PC-9 (cell line): ENCODE results near the gene BLM. TPM values are rescaled to one million over a fixed set of nuclear protein-coding genes. Genes with fewer than 3 reads are reported as not detected.
"Not testable (repeated sequence)": the region's sequence is repeated elsewhere in the genome, so short reads cannot be mapped to it uniquely, and the experiment has no call there.

Experiments used
- BruUV-seq: library from RNA; stranded (reverse); fragments of 400-500 nt; replicated peaks from 2 replicates; lab custom pipeline; 2021; lab: Mats Ljungman, UMichigan
- CTCF ChIA-PET: fragments of 300-600 bp; sonication (Branson Sonifier 250); formaldehyde crosslinking; loops from one replicate; lab custom pipeline; 2022; ENCODE audit warnings: antibody characterized with exemption; lab: Charles Lee
- POLR2A ChIA-PET: fragments of 300-600 bp; sonication (Branson Sonifier 250); formaldehyde crosslinking; loops from one replicate; lab custom pipeline; 2022; ENCODE audit warnings: antibody characterized with exemption; ENCODE audit not compliant: unreplicated experiment; lab: Charles Lee
- DNase-seq, 2 experiments: peaks; one replicate each; pipeline versions ENCODE4 v3.0.0 to v3.0.0-alpha.2; 2015 to 2022; ENCODE audit warnings: mixed read lengths in 1 of 2
- H2AFZ ChIP-seq: fragments of 200-600 bp; sonication (generic); 2 replicates; pipeline ENCODE4 v1.8.1; 2017; ENCODE audit warnings: antibody characterized with exemption
- H3F3A ChIP-seq: fragments of 200-600 bp; sonication (generic); 2 replicates; pipeline ENCODE4 v1.8.1; 2017; ENCODE audit warnings: antibody characterized with exemption, mild to moderate bottlenecking, low read depth; ENCODE audit not compliant: insufficient read depth
- H3K27ac ChIP-seq: fragments of 200-600 bp; sonication (generic); 2 replicates; pipeline ENCODE4 v1.6.1; 2016; ENCODE audit warnings: mixed run types
- H3K27me3 ChIP-seq: fragments of 200-600 bp; sonication (generic); 2 replicates; pipeline ENCODE4 v1.6.1; 2016; ENCODE audit warnings: low read depth, mixed run types; ENCODE audit not compliant: insufficient read depth
- H3K36me3 ChIP-seq: fragments of 200-600 bp; sonication (generic); 2 replicates; pipeline ENCODE4 v1.6.1; 2016; ENCODE audit warnings: low read depth, mixed run types
- H3K4me1 ChIP-seq: fragments of 200-600 bp; sonication (generic); replicated peaks from 2 replicates; pipeline ENCODE4 v1.6.1; 2016; ENCODE audit warnings: mixed run types; ENCODE audit not compliant: insufficient read depth
- H3K4me2 ChIP-seq: fragments of 200-600 bp; sonication (generic); 2 replicates; pipeline ENCODE4 v1.6.1; 2017; ENCODE audit warnings: mixed run types
- H3K4me3 ChIP-seq: fragments of 200-600 bp; sonication (generic); 2 replicates; pipeline ENCODE4 v1.6.1; 2016; ENCODE audit warnings: mixed run types
- H3K79me2 ChIP-seq: fragments of 200-600 bp; sonication (generic); 2 replicates; pipeline ENCODE4 v1.6.1; 2017; ENCODE audit warnings: low read depth, mixed run types
- H3K9me2 ChIP-seq: fragments of 200-600 bp; sonication (generic); 2 replicates; pipeline ENCODE4 v1.8.1; 2017; ENCODE audit warnings: mild to moderate bottlenecking; ENCODE audit not compliant: insufficient read depth
- H3K9me3 ChIP-seq: fragments of 200-600 bp; sonication (generic); 2 replicates; pipeline ENCODE4 v1.8.1; 2016; ENCODE audit warnings: low read depth; ENCODE audit not compliant: insufficient read depth
- H4K20me1 ChIP-seq: fragments of 200-600 bp; sonication (generic); 2 replicates; pipeline ENCODE4 v1.8.1; 2017; ENCODE audit not compliant: insufficient read depth
- EZH2 ChIP-seq: fragments of 200-600 bp; sonication (generic); IDR thresholded peaks from 2 replicates; pipeline ENCODE4 v1.8.0; 2017; ENCODE audit warnings: antibody characterized with exemption, low read depth
- intact Hi-C: fragments of 100-400 bp; cut with micrococcal nuclease; formaldehyde crosslinking; loops from one replicate; pipeline ENCODE4 v1.10.0; 2022; ENCODE audit not compliant: unreplicated experiment
- total RNA-seq: library from RNA; stranded (reverse); gene quantifications from 2 replicates; pipeline ENCODE4 v1.2.3, GENCODE V29; 2021
- TF ChIP-seq, protein P1 (sequence below): fragments of 200-600 bp; sonication (generic); conservative IDR thresholded peaks from 2 replicates; pipeline ENCODE4 v1.6.1; 2017; ENCODE audit warnings: mixed run types, antibody characterized with exemption, mild to moderate bottlenecking, moderate library complexity

BLM gene
- total RNA-seq, 1 experiment from 2014 or later, result 19.1 TPM

DNA sequence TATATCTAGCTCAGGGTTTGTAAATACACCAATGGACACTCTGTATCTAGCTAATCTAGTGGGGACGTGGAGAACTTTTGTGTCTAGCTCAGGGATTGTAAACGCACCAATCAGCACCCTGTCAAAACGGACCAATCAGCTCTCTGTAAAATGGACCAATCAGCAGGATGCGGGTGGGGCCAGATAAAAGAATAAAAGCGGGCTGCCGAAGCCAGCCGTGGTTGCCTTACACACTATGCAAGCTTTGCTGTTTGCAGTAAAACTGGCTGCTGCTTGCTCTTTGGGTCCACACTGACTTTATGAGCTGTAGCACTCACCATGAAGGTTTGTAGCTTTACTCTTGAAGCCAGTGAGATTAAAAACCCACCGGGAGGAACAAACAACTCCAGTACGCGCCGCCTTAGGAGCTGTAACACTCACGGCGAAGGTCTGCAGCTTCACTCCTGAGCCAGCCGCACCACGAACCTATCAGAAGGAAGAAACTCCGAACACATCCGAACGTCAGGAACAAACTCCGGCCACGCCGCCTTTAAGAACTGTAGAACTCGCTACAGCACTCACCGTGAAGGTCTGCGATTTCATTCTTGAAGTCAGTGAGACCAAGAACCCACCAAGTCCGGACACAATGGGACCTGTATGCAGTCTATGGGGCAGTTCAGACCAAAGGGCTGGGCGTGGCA, 109.2 kb downstream of the BLM start:
- H3K4me1 ChIP-seq, BruUV-seq, H3K27ac ChIP-seq, H3K36me3 ChIP-seq, CTCF ChIA-PET, H3K27me3 ChIP-seq, H3K9me3 ChIP-seq, H3K4me2 ChIP-seq, intact Hi-C loops, POLR2A ChIA-PET, H2AFZ ChIP-seq, DNase-seq, H3K4me3 ChIP-seq, H3K79me2 ChIP-seq, H3K9me2 ChIP-seq, H3F3A ChIP-seq, H4K20me1 ChIP-seq: not testable (repeated sequence)

DNA sequence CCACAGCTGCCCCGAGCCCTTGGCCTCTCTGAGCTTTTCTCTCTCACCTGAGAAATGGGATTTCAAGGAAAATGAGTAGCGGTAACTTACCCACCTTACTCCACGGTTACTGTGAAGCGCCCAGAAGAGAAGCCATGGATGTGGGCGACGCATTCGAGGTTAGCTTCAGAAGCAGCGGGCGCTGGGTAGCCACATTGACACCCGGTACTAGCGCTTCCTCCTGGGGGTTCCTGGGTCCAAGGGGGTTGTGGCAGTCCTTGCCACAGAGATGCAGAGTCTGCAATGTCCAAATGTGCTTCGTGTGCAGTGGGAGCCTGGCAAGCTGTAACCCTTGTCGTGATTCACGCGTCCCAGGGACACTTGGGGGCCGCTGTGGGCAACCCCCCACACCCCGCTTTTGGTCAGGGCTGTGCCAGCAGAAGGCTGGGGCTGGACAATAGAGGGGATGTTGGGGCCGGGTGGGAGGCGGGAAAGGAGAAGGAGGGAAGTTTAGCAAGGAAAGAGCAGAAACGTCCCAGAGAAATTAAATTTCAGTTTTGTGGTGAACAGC, 109.8 kb downstream of the BLM start:
- H4K20me1 ChIP-seq, result no peaks in the 10 kb centered on the region
- CTCF ChIA-PET, result no interaction called here
- POLR2A ChIA-PET, result no interaction called here
- H2AFZ ChIP-seq, result no peak overlapping the region
- no peak for TF ChIP-seq EZH2
- TF ChIP-seq, protein P1, sequence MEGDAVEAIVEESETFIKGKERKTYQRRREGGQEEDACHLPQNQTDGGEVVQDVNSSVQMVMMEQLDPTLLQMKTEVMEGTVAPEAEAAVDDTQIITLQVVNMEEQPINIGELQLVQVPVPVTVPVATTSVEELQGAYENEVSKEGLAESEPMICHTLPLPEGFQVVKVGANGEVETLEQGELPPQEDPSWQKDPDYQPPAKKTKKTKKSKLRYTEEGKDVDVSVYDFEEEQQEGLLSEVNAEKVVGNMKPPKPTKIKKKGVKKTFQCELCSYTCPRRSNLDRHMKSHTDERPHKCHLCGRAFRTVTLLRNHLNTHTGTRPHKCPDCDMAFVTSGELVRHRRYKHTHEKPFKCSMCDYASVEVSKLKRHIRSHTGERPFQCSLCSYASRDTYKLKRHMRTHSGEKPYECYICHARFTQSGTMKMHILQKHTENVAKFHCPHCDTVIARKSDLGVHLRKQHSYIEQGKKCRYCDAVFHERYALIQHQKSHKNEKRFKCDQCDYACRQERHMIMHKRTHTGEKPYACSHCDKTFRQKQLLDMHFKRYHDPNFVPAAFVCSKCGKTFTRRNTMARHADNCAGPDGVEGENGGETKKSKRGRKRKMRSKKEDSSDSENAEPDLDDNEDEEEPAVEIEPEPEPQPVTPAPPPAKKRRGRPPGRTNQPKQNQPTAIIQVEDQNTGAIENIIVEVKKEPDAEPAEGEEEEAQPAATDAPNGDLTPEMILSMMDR, result no peak
- no peak overlapping the region for H3K4me3 ChIP-seq
- no TSS peak for BruUV-seq
- H3F3A ChIP-seq, result no peaks in the 10 kb centered on the region
- H3K4me1 ChIP-seq, result no peaks in the 10 kb centered on the region
- no peaks in the 10 kb centered on the region for H3K9me3 ChIP-seq
- no peaks in the 10 kb centered on the region for H3K36me3 ChIP-seq
- intact Hi-C loops, result no loop called here
- no peak for DNase-seq
- no peaks in the 10 kb centered on the region for H3K9me2 ChIP-seq
- no peak overlapping the region for H3K27ac ChIP-seq
- 0 out of 2 replicates have a peak, but pooled peaks cover 5% of the 10 kb centered on the region for H3K27me3 ChIP-seq
- no peaks in the 10 kb centered on the region for H3K79me2 ChIP-seq
- H3K4me2 ChIP-seq, result no peak overlapping the region

DNA sequence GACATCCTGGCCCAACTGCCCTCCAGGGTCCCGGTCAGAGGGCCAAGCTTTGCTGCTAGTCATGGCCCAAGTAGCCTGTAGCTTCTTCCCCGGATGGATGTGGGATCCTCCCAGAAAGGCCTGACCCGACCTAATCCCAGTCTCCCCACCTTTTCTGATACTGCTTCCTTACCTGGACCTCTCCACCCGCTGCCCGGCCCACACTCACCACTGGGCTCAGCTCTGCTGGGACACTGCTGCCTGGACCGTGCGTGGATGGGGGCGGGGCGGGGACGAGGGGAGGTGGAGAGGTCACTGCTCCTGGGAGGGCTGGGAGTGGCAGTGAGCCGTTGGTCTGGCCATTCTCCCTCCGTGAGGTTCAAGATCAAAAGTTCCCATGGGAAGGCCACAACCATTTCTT, 111.0 kb downstream of the BLM start:
- intact Hi-C loops, result no loop called here
- no peak for DNase-seq
- ChIA-PET CTCF (no interaction called here), POLR2A (no interaction called here)
- no peak overlapping the region for H3K4me2 ChIP-seq
- H3K36me3 ChIP-seq, result no peaks in the 10 kb centered on the region
- H3K27ac ChIP-seq, result no peak overlapping the region
- TF ChIP-seq, protein P1, result no peak
- TF ChIP-seq EZH2, result no peak
- no peaks in the 10 kb centered on the region for H3F3A ChIP-seq
- no peaks in the 10 kb centered on the region for H3K4me1 ChIP-seq
- H2AFZ ChIP-seq, result no peak overlapping the region
- no peaks in the 10 kb centered on the region for H4K20me1 ChIP-seq
- no peaks in the 10 kb centered on the region for H3K9me3 ChIP-seq
- no peaks in the 10 kb centered on the region for H3K9me2 ChIP-seq
- no peaks in the 10 kb centered on the region for H3K79me2 ChIP-seq
- no TSS peak for BruUV-seq
- H3K4me3 ChIP-seq, result no peak overlapping the region
- 0 out of 2 replicates have a peak, but pooled peaks cover 5% of the 10 kb centered on the region for H3K27me3 ChIP-seq
